Breast epithelium (tissue), 3 donors: ENCODE measurements around the gene TAF11L14.

Source experiments
- CTCF ChIP-seq, 3 donors: fragments of 450-650 bp; IDR thresholded peaks; one replicate each; pipeline ENCODE4 v1.5.1; 2016 to 2017; ENCODE audit warnings: antibody characterized with exemption in 3 of 3, mild to moderate bottlenecking in 3 of 3, moderate library complexity in 3 of 3
- POLR2A ChIP-seq: fragments of 450-650 bp; IDR thresholded peaks from one replicate; pipeline ENCODE4 v1.6.1; 2016; ENCODE audit warnings: antibody characterized with exemption, mild to moderate bottlenecking, moderate library complexity

GRCh38 chr5:17663182-17663581 is 28.9 kb downstream of the TAF11L14 start:
- TF ChIP-seq CTCF (IDR thresholded peaks at IDR 0.05) (no peak), POLR2A (no peak)
